ENCODE measurements around the gene PWWP2B.

The PWWP2B gene

DNA sequence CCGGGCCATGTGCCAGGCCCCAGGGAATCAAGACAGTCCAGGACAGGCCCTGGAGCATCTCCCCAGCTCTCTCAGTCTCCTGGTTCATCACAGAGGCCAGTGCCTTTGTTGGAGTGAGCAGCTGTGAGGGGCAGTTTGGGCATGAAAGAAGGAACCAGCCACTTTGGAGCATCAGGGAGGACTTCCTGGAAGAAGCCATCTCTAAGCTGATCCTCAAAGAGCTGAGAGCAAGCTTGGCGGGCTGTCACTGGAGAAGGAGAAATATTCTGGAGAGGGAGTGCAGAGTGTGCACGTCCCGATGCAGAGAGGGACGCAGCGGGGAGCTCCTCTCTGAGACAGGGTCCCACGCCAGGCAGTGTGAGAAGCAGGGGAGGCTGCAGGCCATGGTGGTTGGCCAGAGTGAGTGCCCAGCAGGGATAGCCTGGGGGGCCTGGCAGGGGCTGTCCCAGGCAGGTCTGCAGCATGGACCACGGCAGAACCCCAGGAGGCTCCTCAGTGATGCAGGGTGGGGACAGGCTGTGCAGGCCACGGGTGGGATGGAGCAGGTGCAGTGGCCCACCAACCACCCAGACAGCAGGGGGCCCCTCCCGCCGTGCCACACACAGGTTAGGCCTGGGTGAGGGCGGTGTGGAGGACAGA lies 34.7 kb downstream of the PWWP2B start:
- Histone ChIP-seq H3K4me2 (ENCODE audit: low read length) (no peak overlapping the region), H3K27me3 (ENCODE audit: control insufficient read depth, low read length) (no peaks in the 10 kb centered on the region), H3K36me3 (ENCODE audit: control insufficient read depth, low read length) (no peaks in the 10 kb centered on the region), H3K4me3 (ENCODE audit: low read length) (no peak overlapping the region), H3K79me2 (ENCODE audit: control insufficient read depth, low read length) (no peaks in the 10 kb centered on the region), H4K20me1 (ENCODE audit: control insufficient read depth, insufficient read depth, low read depth, low read length) (no peaks in the 10 kb centered on the region), H3K27ac (ENCODE audit: low read depth, low read length) (no peak overlapping the region), H3K9me2 (replicated peaks; ENCODE audit: control insufficient read depth, low read length) (no peaks in the 10 kb centered on the region), H3F3A (ENCODE audit: control insufficient read depth, insufficient read depth) (peaks cover 4% of the 10 kb centered on the region), H3K4me1 (ENCODE audit: control insufficient read depth, low read length) (peaks cover 8% of the 10 kb centered on the region; the same call in 1 of the 2 replicates), H3K9me3 (ENCODE audit: control insufficient read depth, insufficient read depth, low read length) (no peaks in the 10 kb centered on the region)
- TF ChIP-seq, protein P1, sequence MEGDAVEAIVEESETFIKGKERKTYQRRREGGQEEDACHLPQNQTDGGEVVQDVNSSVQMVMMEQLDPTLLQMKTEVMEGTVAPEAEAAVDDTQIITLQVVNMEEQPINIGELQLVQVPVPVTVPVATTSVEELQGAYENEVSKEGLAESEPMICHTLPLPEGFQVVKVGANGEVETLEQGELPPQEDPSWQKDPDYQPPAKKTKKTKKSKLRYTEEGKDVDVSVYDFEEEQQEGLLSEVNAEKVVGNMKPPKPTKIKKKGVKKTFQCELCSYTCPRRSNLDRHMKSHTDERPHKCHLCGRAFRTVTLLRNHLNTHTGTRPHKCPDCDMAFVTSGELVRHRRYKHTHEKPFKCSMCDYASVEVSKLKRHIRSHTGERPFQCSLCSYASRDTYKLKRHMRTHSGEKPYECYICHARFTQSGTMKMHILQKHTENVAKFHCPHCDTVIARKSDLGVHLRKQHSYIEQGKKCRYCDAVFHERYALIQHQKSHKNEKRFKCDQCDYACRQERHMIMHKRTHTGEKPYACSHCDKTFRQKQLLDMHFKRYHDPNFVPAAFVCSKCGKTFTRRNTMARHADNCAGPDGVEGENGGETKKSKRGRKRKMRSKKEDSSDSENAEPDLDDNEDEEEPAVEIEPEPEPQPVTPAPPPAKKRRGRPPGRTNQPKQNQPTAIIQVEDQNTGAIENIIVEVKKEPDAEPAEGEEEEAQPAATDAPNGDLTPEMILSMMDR (IDR thresholded peaks at IDR 0.05; ENCODE audit: low read depth, low read length, poor library complexity, severe bottlenecking) = no peak
- TF ChIP-seq EZH2phosphoT487 (IDR thresholded peaks at IDR 0.05; ENCODE audit: borderline replicate concordance, low read length) = no peak

DNA sequence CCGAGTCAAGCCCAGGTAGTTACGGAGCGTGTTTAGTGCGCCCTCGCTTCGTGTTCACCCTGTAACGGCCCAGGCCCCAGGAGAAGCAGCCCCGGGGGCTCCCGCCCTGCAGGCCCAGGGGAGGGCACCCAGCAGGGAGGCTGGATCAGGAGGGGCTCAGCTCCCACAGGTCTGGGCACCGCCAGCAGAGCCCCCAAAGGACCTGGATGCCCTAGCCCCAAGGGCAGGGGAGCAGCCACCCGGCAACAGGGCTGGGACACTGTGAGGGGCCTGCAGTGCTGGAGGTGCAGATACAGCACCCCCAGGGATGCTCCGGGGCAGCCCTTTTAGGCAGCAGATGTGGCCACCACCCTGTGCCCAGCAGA lies 35.2 kb downstream of the PWWP2B start:
- H3K4me3 ChIP-seq (ENCODE audit: low read length) = no peak overlapping the region
- no peaks in the 10 kb centered on the region for H3K36me3 ChIP-seq (ENCODE audit: control insufficient read depth, low read length)
- no peaks in the 10 kb centered on the region for H3K79me2 ChIP-seq (ENCODE audit: control insufficient read depth, low read length)
- no peaks in the 10 kb centered on the region for H3K9me3 ChIP-seq (ENCODE audit: control insufficient read depth, insufficient read depth, low read length)
- TF ChIP-seq EZH2phosphoT487 (IDR thresholded peaks at IDR 0.05; ENCODE audit: borderline replicate concordance, low read length) = no peak
- TF ChIP-seq, protein P1 (IDR thresholded peaks at IDR 0.05; ENCODE audit: low read depth, low read length, poor library complexity, severe bottlenecking) = no peak
- no peaks in the 10 kb centered on the region for H3K9me2 ChIP-seq (replicated peaks; ENCODE audit: control insufficient read depth, low read length)
- peaks cover 8% of the 10 kb centered on the region; the same call in 1 of the 2 replicates for H3K4me1 ChIP-seq (ENCODE audit: control insufficient read depth, low read length)
- no peak overlapping the region for H3K4me2 ChIP-seq (ENCODE audit: low read length)
- no peak overlapping the region for H3K27ac ChIP-seq (ENCODE audit: low read depth, low read length)
- no peaks in the 10 kb centered on the region for H3K27me3 ChIP-seq (ENCODE audit: control insufficient read depth, low read length)
- H3F3A ChIP-seq (ENCODE audit: control insufficient read depth, insufficient read depth) = peaks cover 4% of the 10 kb centered on the region
- no peaks in the 10 kb centered on the region for H4K20me1 ChIP-seq (ENCODE audit: control insufficient read depth, insufficient read depth, low read depth, low read length)

DNA sequence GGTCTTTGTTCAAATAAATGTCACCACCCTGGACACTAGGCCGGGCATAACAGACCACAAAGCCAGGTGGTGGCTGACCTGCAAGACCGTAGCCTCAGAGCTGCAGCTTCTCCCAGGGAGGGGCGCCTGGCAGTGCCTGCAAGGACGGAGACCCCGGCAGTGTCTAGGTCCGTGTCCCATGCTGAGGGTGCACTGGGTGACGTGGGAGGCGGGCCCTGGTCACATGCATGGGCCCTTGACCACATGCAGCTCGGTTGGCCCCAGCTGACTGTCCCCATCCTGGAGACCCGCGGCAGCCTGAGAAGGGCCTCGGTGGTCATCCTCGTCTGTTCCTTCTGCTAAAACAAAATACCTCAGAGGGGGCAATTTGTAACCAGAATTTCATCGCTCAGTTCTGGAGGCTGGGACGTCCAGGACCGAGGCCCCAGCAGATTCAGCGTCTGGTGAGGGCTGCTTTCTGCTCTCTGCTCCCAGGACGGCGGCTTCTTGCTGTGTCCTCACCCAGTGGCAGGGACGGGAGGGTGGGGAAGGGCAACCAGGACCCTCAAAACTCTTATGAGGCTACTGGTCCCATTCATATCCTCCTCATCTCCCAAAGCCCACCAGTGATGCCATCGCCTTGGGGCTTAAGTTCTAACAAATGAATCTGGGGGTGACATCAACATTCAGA lies 36.8 kb downstream of the PWWP2B start:
- H3K27ac ChIP-seq (ENCODE audit: low read depth, low read length) = no peak overlapping the region
- no peaks in the 10 kb centered on the region for H3K27me3 ChIP-seq (ENCODE audit: control insufficient read depth, low read length)
- no peaks in the 10 kb centered on the region for H3K36me3 ChIP-seq (ENCODE audit: control insufficient read depth, low read length)
- peaks cover 4% of the 10 kb centered on the region for H3F3A ChIP-seq (ENCODE audit: control insufficient read depth, insufficient read depth)
- no peak overlapping the region for H3K4me3 ChIP-seq (ENCODE audit: low read length)
- no peak overlapping the region for H3K4me2 ChIP-seq (ENCODE audit: low read length)
- peaks cover 8% of the 10 kb centered on the region; the same call in 1 of the 2 replicates for H3K4me1 ChIP-seq (ENCODE audit: control insufficient read depth, low read length)
- no peaks in the 10 kb centered on the region for H4K20me1 ChIP-seq (ENCODE audit: control insufficient read depth, insufficient read depth, low read depth, low read length)
- H3K9me2 ChIP-seq (replicated peaks; ENCODE audit: control insufficient read depth, low read length) = no peaks in the 10 kb centered on the region
- no peak for TF ChIP-seq EZH2phosphoT487 (IDR thresholded peaks at IDR 0.05; ENCODE audit: borderline replicate concordance, low read length)
- TF ChIP-seq, protein P1 (IDR thresholded peaks at IDR 0.05; ENCODE audit: low read depth, low read length, poor library complexity, severe bottlenecking) = no peak
- no peaks in the 10 kb centered on the region for H3K79me2 ChIP-seq (ENCODE audit: control insufficient read depth, low read length)
- no peaks in the 10 kb centered on the region for H3K9me3 ChIP-seq (ENCODE audit: control insufficient read depth, insufficient read depth, low read length)
